HG03469 (cell line): Measurements from ENCODE around the gene SOX6.
"Not testable (repeated sequence)": the region's sequence is repeated elsewhere in the genome, so short reads cannot be mapped to it uniquely, and the experiment has no call there.

Source experiments
- ATAC-seq: cut with Tn5 transposase; IDR thresholded peaks from one replicate; pipeline ENCODE4 v1.9.1; 2021; ENCODE audit warnings: mild to moderate bottlenecking, moderate library complexity, moderate number of reproducible peaks; ENCODE audit not compliant: unreplicated experiment

Gene SOX6

GRCh38 chr11:16356057-16356760 lies at the start of gene SOX6:
Gene SOX6 (minus strand): TSS chr11:16356546. CDS start chr11:16341248, 15,298 bp downstream.
- ATAC-seq = no peak

GRCh38 chr11:16404781-16405285 lies 48.5 kb upstream of the SOX6 start:
- no peak for ATAC-seq

- ATAC-seq = no peak
Observed at GRCh38 chr11:16403851-16404250, 47.5 kb upstream of the SOX6 start.

- no peak for ATAC-seq
Observed at GRCh38 chr11:16403448-16403803, 47.1 kb upstream of the SOX6 start.

GRCh38 chr11:16402654-16403447 lies 46.5 kb upstream of the SOX6 start:
- no peak for ATAC-seq

GRCh38 chr11:16397390-16397789 lies 41.0 kb upstream of the SOX6 start:
- ATAC-seq = no peak

- no peak for ATAC-seq
Observed at GRCh38 chr11:16395601-16396000, 39.3 kb upstream of the SOX6 start.

- ATAC-seq = no peak
Observed at GRCh38 chr11:16394947-16395346, 38.6 kb upstream of the SOX6 start.

GRCh38 chr11:16393340-16393739 lies 37.0 kb upstream of the SOX6 start:
- ATAC-seq = no peak

GRCh38 chr11:16392616-16393015 lies 36.3 kb upstream of the SOX6 start:
- no peak for ATAC-seq

- ATAC-seq = not testable (repeated sequence)
Observed at GRCh38 chr11:16390826-16391225, 34.5 kb upstream of the SOX6 start.

GRCh38 chr11:16385099-16385498 lies 28.8 kb upstream of the SOX6 start:
- no peak for ATAC-seq

GRCh38 chr11:16382638-16383380 lies 26.5 kb upstream of the SOX6 start:
- no peak for ATAC-seq

GRCh38 chr11:16382186-16382585 lies 25.8 kb upstream of the SOX6 start:
- ATAC-seq = no peak

- ATAC-seq = no peak
Observed at GRCh38 chr11:16380941-16381568, 24.7 kb upstream of the SOX6 start.

GRCh38 chr11:16378906-16379305 lies 22.6 kb upstream of the SOX6 start:
- no peak for ATAC-seq

GRCh38 chr11:16377746-16378145 lies 21.4 kb upstream of the SOX6 start:
- ATAC-seq = no peak

- ATAC-seq = not testable (repeated sequence)
Observed at GRCh38 chr11:16375664-16376063, 19.3 kb upstream of the SOX6 start.

- ATAC-seq = no peak
Observed at GRCh38 chr11:16373768-16374167, 17.4 kb upstream of the SOX6 start.

GRCh38 chr11:16372355-16372754 lies 16.0 kb upstream of the SOX6 start:
- ATAC-seq = no peak

- no peak for ATAC-seq
Observed at GRCh38 chr11:16367252-16367651, 10.9 kb upstream of the SOX6 start.
